Caki2 (cell line): Measurements from ENCODE around the gene SLC29A3. TPM values are rescaled to one million over a fixed set of nuclear protein-coding genes. Genes with fewer than 3 reads are reported as not detected.
A peak's percentile ranks its signal among the peaks of the same experiment; 100 is the strongest.

Experiments used
- DNase-seq: peaks from one replicate; pipeline ENCODE4 v3.0.0-alpha.2; 2015; ENCODE audit warnings: low read depth
- in situ Hi-C: cut with HindIII; loops from 2 replicates; pipeline ENCODE4 v1.10.0; 2016; ENCODE audit warnings: low sequenced_read_pairs, low pct_unique_long_range_greater_than_20kb, mixed read lengths
- total RNA-seq: library from RNA; depleted of rRNA; stranded (reverse); fragments of >200 nt; shearing (Covaris generic); gene quantifications from 2 replicates; pipeline ENCODE4 v1.2.3, GENCODE V29; 2014; ENCODE audit warnings: low replicate concordance

Gene SLC29A3
- total RNA-seq, 1 experiment from 2014 or later: 0.41 TPM

GRCh38 chr10:71334221-71334791 lies 15.2 kb downstream of the SLC29A3 start:
- DNase-seq: no peak
- in situ Hi-C loops: no loop called here

GRCh38 chr10:71335173-71335708 lies 16.2 kb downstream of the SLC29A3 start:
- DNase-seq: no peak
- in situ Hi-C loops: no loop called here

- no peak for DNase-seq
- in situ Hi-C loops: no loop called here
Measured at GRCh38 chr10:71336632-71337031, 17.6 kb downstream of the SLC29A3 start.

- DNase-seq: peak; percentile 56
Measured at GRCh38 chr10:71337219-71337701, 18.2 kb downstream of the SLC29A3 start.

DNA sequence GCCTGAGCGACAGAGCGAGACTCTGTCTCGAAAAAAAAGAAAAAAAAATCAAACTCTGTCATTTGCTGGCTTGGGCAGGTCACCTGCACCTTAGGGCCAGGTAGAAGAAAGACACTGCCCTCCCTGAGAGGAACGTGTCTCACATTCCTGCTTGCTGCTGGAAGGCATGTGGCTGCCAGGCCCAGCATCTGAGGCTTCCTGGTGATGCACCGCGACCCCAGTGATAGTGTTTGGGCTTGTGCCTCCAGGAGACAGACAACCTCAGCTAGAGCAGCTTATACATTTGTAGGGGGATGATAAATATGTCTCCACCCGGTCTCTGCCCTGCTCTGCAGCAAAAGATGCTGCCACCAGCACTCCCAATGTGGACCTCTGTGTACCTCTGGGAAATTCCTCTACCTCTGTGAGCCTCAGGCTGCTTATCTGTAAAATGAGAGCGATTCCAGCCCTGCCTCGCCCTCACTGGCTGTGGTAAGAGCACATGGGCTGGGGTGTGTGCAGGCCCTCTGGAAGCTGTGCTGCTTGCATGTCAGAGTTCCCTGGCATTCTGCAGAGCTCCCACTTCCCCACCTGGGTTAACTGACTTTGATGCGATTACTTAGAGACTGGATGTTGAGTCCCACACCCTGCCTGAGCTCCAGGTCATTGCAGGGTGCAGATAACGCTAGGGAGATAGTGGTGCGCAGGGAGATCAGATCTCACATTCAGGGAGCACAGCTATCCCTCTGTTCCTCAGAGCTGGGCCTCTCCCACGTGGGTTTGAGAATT lies 19.9 kb downstream of the SLC29A3 start:
- no peak for DNase-seq
- in situ Hi-C loops: no loop called here

More at GRCh38 chr10:71337219-71337701, 18.2 kb downstream of the SLC29A3 start:
- in situ Hi-C loops: no loop called here

DNA sequence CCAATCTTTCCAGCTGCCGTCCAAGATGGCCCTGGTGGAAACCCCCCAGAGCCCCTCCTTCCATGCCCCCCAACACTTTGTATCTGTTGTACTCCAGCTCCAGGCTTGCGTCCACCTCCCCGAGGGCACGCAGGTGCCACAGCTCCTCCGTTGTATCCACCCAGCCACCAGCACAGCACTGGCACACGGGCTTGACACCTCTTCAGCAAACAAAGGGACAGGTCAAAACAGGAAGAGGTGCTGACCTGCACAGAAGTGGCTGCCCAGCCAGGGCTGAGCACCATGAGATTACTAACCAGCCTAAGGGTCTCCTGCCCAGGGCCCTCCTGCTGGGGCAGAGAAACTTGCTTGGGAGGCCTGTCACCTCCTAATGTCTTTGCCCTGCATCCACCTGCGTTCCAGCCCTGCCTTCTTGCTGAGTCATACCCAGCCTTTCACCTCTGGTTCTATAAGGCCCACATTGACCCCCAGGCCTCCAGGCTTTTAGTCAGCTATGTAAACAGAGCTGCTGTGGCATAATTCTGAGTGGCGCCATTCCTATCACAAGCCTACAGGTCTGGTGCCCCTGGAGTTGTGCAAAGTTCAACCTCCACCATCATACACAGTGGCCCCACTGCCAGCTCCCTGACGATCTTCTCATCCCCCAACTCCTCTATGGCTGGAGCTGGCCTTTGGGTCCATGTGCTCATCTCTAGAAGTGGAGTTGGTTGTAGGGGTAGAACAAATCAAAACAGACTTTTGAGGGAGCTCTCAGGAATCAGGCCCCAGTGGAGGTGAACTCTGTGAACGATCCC lies 20.9 kb downstream of the SLC29A3 start:
- DNase-seq: peak; percentile 53
- in situ Hi-C loops: no loop called here

DNA sequence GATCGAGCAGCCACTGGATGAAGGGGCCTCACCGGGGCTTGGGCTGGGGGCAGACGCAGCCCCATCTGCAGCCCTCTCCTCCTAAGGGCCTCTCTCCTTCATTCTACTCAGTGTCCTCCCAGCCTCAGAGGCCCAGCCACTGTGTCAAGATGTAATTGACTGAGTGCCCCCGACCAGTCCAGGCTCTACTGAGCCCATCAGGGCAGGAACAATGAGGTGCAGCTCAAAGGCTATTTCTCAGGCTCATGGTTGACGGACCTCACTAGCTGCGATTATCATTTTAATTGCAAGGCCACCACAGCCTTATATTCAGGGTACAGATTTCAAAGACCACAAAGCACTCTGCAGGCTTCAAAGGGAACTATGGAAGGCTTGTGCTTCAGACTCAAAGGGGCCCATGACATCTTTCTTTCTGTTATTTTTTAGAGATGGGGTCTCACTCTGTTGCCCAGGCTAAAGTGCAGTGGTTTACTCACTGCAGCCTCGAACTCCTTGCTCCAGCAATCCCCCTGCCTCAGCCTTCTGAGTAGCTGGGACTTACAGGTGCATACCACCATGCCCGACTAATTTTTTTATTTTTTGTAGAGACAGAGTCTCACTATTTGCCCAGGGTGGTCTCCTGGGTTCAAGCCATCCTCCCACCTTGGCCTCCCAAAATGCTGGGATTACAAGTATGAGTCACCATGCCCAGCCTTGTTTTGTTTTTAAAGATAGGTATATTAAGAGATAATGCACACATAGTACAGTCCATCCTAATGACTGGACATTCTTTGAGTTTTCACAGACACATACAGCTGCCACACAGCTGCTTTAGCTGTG lies 23.7 kb downstream of the SLC29A3 start:
- no peak for DNase-seq
- in situ Hi-C loops: no loop called here

DNA sequence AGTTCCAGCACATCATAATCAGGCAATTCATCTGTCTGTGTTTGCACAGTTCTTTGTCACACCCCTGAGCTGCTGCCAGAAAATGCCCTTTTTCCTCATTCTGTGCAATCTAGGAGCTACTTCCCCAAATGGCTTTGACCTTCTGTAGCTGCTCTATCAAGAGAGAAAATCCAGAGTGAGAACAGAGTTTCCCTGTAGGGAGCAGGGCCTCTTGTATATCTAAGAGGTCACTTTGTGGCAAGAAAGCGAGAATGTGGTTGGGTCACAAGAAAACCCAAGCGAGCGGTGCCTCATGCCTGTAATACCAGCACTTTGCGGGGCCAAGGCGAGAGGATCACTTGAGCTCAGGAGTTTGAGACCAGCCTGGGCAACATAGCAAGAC lies 24.3 kb downstream of the SLC29A3 start:
- in situ Hi-C loops: no loop called here
- no peak for DNase-seq

GRCh38 chr10:71344154-71344925 lies 25.3 kb downstream of the SLC29A3 start:
- in situ Hi-C loops: no loop called here
- DNase-seq: no peak

DNA sequence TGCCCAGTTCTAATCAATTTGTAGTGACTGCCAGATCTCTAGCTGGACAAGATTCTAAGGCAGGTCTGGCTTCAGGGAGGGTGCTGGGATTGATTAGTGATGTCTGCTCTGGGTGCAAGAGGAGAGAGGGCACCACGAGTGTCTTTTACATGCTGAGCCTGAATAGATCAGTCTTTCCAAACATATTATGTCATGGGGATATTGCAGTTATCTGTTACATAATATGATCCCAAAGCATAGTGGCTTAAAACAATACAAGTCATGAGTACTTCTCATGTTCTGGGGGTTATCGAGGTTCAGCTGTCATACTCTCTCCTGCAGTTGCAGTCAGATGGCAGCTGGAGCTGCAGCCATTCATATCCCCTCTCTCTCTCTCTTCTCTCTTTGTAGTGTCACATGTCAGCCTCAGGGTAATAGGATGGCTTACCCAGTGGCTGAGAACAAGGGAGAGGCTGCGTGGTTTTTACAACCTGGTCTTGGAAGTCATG lies 26.0 kb downstream of the SLC29A3 start:
- in situ Hi-C loops: no loop called here
- DNase-seq: no peak

GRCh38 chr10:71345694-71346093 lies 26.6 kb downstream of the SLC29A3 start:
- in situ Hi-C loops: no loop called here
- no peak for DNase-seq

DNA sequence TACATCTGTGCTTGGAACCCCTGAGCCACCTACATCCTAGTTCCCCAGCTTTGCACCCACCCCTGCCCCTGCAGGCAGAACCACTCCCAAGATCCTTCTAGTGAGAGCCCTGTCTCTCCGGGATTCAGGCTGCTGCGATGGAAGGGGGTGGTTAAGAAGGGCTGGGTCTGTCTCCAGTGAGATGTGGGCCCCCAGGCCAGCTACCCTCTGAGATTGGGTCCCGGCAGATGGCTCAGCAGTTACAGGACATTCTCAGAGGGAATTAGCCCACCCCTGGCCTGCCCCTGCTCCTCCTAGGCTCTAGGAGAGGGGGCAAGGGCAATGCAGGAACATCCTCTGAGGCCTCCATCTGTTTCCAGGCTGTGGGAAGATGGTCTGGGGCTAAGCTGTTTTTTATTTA lies 27.7 kb downstream of the SLC29A3 start:
- DNase-seq: no peak
- in situ Hi-C loops: no loop called here

GRCh38 chr10:71347587-71348395 lies 28.7 kb downstream of the SLC29A3 start:
- no peak for DNase-seq
- in situ Hi-C loops: no loop called here

DNA sequence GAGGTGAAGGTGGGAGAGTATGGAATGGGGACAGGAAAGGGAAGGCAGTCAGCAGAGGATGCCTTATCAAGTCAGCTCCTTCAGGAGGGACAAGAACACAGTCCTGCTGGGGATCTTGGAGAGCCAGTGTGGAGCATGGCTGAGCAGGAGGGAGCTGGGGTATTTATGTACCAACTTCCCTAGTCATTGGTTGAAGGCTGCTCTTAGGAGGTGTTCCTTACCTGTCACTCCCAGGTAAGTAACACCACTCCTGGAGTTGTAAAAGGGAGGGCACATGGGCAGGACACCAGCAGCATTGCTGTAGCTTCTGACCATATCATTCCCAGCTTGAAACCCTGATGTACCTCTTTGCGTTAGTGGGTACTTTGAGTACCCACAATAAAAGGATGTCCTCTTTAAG lies 29.8 kb downstream of the SLC29A3 start:
- in situ Hi-C loops: no loop called here
- DNase-seq: no peak

- in situ Hi-C loops: no loop called here
- no peak for DNase-seq
Measured at GRCh38 chr10:71349406-71349805, 30.3 kb downstream of the SLC29A3 start.

DNA sequence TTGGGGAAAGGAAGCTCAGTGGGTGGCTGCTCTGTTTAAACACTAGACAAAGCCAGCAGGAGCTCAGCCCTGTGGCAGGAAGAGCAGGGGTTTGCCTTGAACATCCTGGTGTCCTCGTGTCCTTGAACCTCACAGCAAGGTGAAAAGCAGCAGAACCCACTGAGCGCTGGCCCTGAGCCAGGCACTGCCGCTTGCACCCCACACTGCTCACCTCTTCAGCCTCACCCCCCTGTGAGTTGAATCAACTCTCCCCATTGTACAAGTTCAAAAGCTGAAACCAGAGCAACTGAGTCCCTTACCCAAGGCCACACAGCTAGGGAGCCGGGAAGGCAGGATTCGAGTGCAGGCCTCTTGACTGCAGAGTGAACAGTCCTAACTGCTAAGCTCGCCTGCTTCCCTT lies 32.0 kb downstream of the SLC29A3 start:
- in situ Hi-C loops: no loop called here
- no peak for DNase-seq
